NCI-H1048 (cell line): ENCODE results near the gene ICA1.
"Not testable (repeated sequence)": the region's sequence is repeated elsewhere in the genome, so short reads cannot be mapped to it uniquely, and the experiment has no call there.

Experiments
- DNase-seq: peaks from one replicate; lab custom pipeline; 2025; lab: John Stamatoyannopoulos, UW

Gene ICA1

GRCh38 chr7:8263048-8263447 lies 1.1 kb upstream of the ICA1 start:
- no peak for DNase-seq

DNA sequence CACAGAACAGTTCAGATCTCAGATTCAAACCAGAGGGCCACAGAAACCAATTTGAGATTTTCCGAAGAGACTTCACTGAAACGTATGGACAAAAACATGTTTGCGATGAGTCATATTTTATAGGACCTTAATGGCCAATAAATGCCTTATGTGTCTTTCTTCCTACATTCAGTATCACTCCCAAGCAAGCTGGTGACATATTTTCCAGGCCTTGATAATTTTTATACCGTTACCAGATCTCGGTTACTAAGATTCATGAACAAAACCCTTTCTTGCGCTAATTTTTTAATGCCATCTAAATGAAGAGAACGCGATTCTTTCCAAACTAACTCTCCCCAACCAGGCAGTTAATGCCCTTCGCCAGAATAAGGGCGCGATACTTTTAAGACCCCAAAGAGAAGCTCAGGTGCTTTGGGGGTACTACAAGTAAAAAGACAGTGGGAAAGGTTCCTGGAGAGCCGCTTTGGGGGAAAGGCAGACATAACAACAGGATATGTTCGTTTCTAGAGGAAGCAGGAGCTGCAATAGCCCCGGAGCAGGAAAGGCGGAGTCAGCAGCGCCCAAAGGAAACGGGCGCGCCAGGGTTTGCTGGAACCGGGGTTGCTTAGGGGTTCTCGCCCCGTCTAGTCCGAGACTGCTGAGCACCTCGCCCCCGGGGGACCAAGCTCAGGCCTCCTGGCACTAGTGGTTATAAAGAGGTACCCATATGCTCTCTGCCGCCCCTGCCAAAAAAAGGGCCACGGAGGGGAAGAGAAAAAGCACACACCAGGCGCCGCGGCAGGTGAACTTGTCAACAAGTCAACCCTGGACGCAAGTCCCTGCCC lies 884 bp downstream of the ICA1 start:
- no peak for DNase-seq

DNA sequence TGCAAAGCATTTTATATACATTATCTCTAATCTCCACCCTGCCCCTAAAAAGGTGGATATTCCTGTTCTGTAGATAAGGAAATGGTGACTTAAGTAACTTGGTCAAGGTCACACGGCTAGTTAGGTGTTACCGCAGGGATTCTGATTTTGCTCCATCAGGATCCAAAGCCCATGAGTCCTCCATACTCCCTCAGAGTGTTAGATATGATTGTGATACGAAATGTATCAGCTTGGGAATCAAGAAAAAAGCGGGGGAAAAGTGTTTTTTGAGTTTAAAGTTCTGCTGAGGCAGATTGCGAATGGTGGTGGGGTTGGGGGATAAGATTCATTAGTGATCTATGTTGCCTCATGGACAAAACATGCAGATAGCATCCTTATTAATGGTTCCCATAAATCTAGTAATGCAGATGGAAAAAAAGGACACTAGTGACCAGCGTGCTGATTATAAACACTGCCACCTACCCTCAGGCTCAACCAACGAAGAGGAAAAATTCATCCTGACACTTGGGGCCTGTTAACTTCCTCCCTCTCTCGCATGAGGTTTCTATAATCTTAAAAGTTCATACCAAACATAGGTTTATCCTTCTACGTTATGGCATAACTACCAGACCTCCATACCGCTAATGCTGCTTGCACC lies 2.3 kb downstream of the ICA1 start:
- DNase-seq = no peak

- no peak for DNase-seq
Measured at GRCh38 chr7:8258734-8259133, 3.2 kb downstream of the ICA1 start.

GRCh38 chr7:8258166-8258565 lies 3.8 kb downstream of the ICA1 start:
- DNase-seq = no peak

DNA sequence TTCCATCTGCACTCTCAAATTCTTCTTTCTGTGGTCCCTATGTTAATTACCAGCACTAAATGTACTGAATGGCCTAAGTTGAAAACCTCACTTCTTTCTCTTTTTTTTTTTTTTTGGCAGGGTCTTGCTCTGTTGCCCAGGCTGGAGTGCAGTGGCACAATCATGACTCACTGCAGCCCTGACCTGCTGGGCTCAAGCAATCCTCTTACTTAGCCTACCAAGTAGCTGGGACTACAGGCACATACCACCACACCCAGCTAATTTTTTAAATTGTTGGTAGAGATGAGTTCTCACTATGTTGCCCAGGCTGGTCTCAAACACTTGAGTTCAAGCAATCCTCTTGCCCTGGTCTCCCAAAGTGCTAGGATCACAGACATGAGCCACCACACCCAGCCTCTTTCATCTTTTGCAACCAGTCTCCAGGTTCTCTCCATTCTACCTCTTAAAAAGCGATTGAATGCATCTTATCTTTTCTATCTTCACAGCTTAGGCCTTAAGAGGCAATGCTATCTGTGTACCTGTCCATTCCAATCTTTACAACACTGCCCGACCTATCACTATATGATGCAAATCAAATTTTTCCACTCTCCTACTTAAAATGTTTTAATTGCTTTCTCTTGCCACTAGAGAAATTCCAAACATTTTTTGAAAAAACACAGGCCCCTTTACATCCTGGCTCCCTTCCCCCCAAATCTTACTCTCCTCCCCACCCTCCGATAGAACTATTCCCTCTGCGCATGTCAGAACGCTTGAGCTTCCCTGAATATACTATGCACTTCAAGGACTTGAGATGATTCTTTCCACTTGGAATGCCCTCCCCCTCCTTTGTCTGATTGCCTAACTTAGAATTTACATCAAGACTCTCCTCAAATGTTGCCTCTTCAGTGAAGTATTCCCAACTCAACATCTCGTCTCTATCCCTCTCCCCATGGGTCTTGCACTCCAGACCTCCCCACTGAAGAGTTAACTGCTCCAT lies 6.0 kb downstream of the ICA1 start:
- no peak for DNase-seq

DNA sequence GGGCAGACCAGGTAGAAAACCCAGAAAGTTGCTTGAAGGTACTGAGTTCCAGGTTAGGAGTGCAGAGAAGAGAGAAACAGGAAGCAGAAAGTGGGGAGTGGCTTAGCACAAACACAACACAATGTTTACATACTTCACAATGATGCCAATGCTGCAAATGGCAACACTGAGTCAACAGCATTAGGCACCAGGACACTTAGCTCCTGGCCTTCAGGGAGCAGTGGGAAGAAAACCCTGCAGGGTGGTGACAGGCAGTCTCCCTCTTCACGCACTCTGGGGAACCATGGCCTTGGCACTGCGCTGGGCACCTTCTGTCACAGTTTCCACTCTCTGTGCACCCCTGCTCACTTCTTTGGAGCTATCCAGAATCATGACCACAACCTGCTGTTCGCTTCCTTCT lies 7.3 kb downstream of the ICA1 start:
- no peak for DNase-seq

- DNase-seq = no peak
Measured at GRCh38 chr7:8254215-8254614, 7.8 kb downstream of the ICA1 start.

DNA sequence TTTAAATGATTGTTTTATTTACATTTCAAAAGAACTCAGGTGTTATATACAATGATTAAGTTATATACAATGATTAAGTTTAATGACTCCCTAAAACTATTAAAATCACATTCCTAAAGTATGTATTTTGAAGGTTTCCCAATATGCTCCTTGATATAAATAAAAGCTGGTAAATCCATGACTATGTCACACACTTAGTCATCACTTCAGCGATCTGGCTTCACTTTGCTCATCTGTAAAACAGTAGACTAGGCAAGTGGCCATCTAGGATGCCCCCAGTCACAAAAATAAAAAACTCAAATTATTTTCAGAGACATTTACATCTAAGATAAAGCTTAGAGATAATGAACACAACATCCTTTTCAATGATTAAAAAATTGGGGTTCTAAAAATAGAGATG lies 10.8 kb downstream of the ICA1 start:
- no peak for DNase-seq

GRCh38 chr7:8250547-8250946 lies 11.4 kb downstream of the ICA1 start:
- no peak for DNase-seq

GRCh38 chr7:8249121-8249520 lies 12.8 kb downstream of the ICA1 start:
- no peak for DNase-seq

DNA sequence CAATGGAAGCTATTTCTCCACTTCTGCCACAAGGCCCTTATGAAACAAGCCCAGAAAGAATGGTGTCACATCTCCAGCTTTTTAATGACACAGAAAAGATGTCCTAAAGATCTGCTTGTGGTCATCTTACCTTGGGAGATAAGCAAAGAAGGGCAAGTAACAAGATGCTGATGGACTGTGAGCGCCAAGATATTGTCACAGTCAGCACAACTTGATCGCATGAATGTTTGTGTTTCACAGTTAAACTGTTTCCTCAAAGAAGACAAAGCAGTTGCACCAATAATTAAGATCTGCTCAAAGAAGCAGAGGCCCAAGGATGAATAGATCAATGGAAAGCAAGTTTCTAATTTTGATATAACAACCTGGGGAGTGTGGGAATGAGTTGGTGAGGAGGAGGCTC lies 15.9 kb downstream of the ICA1 start:
- DNase-seq = no peak

GRCh38 chr7:8245032-8245431 lies 16.9 kb downstream of the ICA1 start:
- not testable (repeated sequence) for DNase-seq

GRCh38 chr7:8243059-8243458 lies 18.9 kb downstream of the ICA1 start:
- DNase-seq = not testable (repeated sequence)

GRCh38 chr7:8239702-8240362 lies 22.1 kb downstream of the ICA1 start:
- not testable (repeated sequence) for DNase-seq

- no peak for DNase-seq
Measured at GRCh38 chr7:8236780-8237407, 25.1 kb downstream of the ICA1 start.

DNA sequence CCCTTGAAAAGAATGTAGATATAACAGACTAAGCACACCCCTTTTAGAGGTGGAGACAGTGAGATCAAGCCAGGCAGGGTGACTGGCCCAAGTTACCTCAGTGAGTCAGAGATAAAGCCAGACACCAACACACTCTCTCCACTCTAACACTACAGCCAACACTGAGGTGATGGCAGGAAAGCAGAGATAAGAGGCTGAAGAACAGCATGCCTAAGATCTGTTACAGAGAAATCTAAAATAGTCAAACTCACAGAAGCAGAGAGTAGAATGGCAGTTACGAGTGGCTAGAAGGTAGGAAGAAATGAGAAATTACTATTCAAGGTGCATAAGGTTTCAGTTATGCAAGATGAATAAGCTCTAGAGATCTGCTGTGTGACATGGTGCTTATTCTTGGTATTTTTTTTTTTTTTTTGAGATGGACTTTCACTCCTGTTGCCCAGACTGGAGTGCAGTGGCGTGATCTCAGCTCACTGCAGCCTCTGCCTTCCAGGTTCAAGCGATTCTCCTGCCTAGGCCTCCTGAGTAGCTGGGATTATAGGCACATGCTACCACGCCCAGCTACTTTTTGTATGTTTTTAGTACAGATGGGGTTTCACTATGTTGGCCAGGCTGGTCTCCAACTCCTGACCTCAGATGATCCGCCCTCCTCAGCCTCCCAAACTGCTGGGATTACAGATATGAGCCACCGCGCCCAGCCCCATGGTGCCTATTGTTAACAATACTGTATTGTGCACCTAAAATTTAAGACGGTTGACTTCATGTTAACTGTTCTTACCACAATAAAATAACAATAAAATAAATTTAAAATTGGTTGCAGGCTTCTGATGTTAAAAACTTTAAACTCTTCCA lies 28.7 kb downstream of the ICA1 start:
- DNase-seq = no peak

- DNase-seq = no peak
Measured at GRCh38 chr7:8229927-8230326, 32.0 kb downstream of the ICA1 start.

DNA sequence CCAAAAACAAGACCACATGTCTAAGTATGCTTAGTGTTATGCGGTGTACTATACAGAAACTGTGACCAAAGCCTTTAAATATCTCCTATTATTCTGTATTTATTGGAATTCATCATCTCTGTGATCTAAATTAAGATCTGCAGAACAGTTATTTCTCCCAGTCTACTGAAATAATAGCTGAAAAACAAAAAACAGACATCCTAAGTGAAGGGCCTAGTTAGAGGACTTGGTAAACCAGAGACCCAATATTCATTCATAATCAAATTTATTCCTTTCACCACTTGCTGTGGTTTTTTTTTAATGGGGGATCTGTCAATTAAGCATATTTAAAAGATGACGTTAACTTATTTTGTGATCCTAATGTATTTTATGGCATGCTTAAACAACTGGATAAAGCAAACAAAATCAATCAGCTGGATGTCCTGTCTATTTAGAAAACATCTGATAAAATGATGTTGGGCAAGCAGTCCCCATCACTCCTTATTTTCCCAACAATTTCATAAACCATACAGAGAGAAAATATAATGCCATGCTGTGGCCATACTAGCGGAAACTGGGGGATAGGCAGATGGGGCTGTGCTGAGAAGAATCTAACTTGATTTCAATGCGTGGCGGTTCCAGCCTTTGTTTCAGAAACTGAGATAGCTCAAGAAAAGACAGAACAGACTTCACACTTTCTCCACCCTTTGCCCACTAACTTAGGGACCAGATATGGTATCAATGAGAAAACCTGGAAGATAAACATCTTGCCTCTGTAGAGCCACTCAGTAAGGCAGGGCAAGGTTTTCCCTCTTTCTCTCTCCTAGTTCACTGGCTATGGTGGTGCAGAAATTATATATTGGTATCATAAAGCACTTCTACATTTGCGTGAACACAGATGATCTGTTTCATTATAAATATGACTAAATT lies 32.9 kb downstream of the ICA1 start:
- no peak for DNase-seq
